Measurements from ENCODE around the gene PARL.

- TF ChIP-seq CTCF (IDR thresholded peaks at IDR 0.05) (no peak), EP300 (IDR thresholded peaks at IDR 0.05) (no peak), POLR2A (IDR thresholded peaks at IDR 0.05) (no peak)
Observed at GRCh38 chr3:183812761-183813445, 71.8 kb downstream of the PARL start.

Measured in tibial nerve (tissue), 4 donors.